Left ventricle myocardium inferior (tissue), 1 donor: ENCODE data around the gene TMEM205. TPM values are rescaled to one million over a fixed set of nuclear protein-coding genes. Genes with fewer than 3 reads are reported as not detected.
A peak's percentile ranks its signal among the peaks of the same experiment; 100 is the strongest.
"Not testable (repeated sequence)": the region's sequence is repeated elsewhere in the genome, so short reads cannot be mapped to it uniquely, and the experiment has no call there.

Source experiments
- DNase-seq: peaks from one replicate; pipeline ENCODE4 v3.0.0-alpha.2; 2020
- H3K27ac ChIP-seq: fragments of 200-600 bp; replicated peaks from 2 replicates; pipeline ENCODE4 v1.8.0; 2021
- H3K27me3 ChIP-seq: fragments of 200-600 bp; 2 replicates; pipeline ENCODE4 v1.8.0; 2021; ENCODE audit warnings: low read depth
- H3K36me3 ChIP-seq: fragments of 200-600 bp; 2 replicates; pipeline ENCODE4 v1.8.0; 2021
- H3K4me1 ChIP-seq: fragments of 200-600 bp; 2 replicates; pipeline ENCODE4 v1.8.0; 2021
- H3K4me3 ChIP-seq: fragments of 200-600 bp; 2 replicates; pipeline ENCODE4 v1.8.0; 2021; ENCODE audit warnings: mild to moderate bottlenecking, moderate library complexity
- H3K9me3 ChIP-seq: fragments of 200-600 bp; replicated peaks from 2 replicates; pipeline ENCODE4 v1.8.0; 2021
- intact Hi-C: fragments of 100-400 bp; cut with micrococcal nuclease; formaldehyde crosslinking; loops from one replicate; pipeline ENCODE4 v1.11.0; 2022
- total RNA-seq: library from RNA; stranded (reverse); fragmentation: NEBNext Ultra II Directional; extraction: Animal tissue kit (Norgen Biotek cat#: 25700); gene quantifications from one replicate; pipeline ENCODE4 v1.2.1, GENCODE V29; 2021
- TF ChIP-seq, protein P1 (sequence below): fragments of 200-600 bp; IDR thresholded peaks from 2 replicates; pipeline ENCODE4 v1.8.0; 2021; ENCODE audit warnings: antibody characterized with exemption, mild to moderate bottlenecking, borderline replicate concordance
- donor health status: DM: no; HTN: yes; CAD: no; lungs with severe emphysema.

The TMEM205 gene
- total RNA-seq, 1 donor from 2014 or later: 77.8 TPM

DNA sequence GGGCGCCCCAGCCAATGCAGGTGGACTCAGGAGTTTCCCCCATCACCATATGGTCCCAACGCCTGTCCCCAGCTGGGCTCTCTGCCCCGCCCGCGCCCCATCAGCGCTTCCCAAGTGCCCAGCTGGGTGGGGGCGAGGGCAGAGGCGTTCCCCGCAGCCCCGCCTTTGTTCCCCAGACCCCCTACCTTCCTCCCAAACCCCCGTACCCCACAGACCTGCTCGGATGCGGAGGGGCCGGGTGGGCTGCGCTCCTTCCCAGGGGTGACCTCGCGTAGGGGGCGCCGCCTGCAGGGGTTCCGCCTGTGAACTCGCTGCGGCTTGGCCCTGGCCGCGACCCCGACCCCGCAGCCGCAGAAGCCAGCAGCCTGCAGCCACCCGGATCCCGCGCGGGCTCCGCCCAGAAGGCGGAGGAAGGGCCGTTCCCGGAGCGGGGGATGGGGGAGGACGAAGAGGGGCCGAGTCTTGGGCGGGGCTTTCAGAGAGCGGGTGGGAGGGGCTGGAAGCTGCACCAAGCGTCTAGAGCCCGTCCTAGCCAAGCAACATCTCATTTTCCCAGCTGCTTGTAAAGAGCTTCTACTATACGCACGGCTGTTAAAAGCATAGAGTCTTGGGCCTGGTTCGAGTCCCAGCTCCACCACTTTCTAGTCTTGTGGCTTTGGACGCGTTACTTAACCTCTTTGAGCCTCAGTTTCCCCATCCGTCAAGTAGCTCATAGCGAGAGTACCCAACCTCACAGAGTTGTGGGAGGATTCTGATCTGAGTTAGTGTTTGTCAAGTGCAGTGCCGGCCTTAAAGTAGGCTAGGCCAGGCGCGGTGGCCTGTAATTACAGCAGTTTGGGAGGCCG, 6.6 kb downstream of the TMEM205 start, which contains the start of gene RAB3D:
Gene RAB3D (minus strand): TSS at position 404 of the 845 bp plus-strand sequence. CDS start 2,258 bp downstream, outside the sequence.
- Histone ChIP-seq H3K4me3 (peak within 1 kb of the TSS; percentile 88), H3K4me1 (peaks cover 35% of the 10 kb centered on the region), H3K27ac (peak within 1 kb of the TSS; percentile 88), H3K9me3 (no peaks in the 10 kb centered on the region), H3K36me3 (peaks cover 43% of the 10 kb centered on the region), H3K27me3 (no peaks in the 10 kb centered on the region)
- peak; percentile 95 for DNase-seq
- TF ChIP-seq, protein P1, sequence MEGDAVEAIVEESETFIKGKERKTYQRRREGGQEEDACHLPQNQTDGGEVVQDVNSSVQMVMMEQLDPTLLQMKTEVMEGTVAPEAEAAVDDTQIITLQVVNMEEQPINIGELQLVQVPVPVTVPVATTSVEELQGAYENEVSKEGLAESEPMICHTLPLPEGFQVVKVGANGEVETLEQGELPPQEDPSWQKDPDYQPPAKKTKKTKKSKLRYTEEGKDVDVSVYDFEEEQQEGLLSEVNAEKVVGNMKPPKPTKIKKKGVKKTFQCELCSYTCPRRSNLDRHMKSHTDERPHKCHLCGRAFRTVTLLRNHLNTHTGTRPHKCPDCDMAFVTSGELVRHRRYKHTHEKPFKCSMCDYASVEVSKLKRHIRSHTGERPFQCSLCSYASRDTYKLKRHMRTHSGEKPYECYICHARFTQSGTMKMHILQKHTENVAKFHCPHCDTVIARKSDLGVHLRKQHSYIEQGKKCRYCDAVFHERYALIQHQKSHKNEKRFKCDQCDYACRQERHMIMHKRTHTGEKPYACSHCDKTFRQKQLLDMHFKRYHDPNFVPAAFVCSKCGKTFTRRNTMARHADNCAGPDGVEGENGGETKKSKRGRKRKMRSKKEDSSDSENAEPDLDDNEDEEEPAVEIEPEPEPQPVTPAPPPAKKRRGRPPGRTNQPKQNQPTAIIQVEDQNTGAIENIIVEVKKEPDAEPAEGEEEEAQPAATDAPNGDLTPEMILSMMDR: no peak
- intact Hi-C loops: no loop called here

- intact Hi-C loops: no loop called here
- Histone ChIP-seq H3K4me1 (peaks cover 27% of the 10 kb centered on the region), H3K4me3 (peak overlapping the region; percentile 88), H3K36me3 (peaks cover 50% of the 10 kb centered on the region), H3K27me3 (no peaks in the 10 kb centered on the region), H3K9me3 (no peaks in the 10 kb centered on the region), H3K27ac (peak overlapping the region; percentile 88)
- TF ChIP-seq, protein P1: no peak
- DNase-seq: no peak
Observed at GRCh38 chr19:11338569-11339253, 7.4 kb downstream of the TMEM205 start.

DNA sequence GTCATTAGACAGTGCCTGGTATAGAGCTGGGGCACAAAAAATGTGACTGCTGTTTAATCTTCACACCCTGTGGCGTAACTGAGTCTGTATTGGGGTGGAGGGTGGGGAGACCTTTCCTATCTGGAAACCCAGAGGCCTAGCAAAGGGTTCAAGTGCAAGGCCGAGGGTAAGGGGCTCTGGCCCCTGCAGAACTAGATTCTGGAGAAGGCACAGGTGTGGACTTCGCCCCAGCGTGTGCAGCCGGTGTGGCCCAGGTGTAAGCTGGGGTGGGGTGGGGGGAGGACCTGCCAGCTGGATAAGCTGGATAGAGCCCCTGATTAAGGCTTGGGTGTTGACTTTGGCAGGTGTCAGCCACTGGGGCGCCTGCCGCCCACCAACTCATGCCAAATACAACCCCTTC, 7.9 kb downstream of the TMEM205 start:
- H3K36me3 ChIP-seq: peaks cover 56% of the 10 kb centered on the region
- intact Hi-C loops: no loop called here
- peak overlapping the region; percentile 88 for H3K27ac ChIP-seq
- DNase-seq: no peak
- TF ChIP-seq, protein P1: no peak
- H3K4me3 ChIP-seq: peak overlapping the region; percentile 88
- H3K4me1 ChIP-seq: peaks cover 26% of the 10 kb centered on the region
- no peaks in the 10 kb centered on the region for H3K9me3 ChIP-seq
- H3K27me3 ChIP-seq: no peaks in the 10 kb centered on the region

- Histone ChIP-seq H3K4me1 (peaks cover 26% of the 10 kb centered on the region), H3K27ac (no peak overlapping the region), H3K9me3 (no peaks in the 10 kb centered on the region), H3K36me3 (peaks cover 56% of the 10 kb centered on the region), H3K27me3 (no peaks in the 10 kb centered on the region), H3K4me3 (no peak overlapping the region)
- TF ChIP-seq, protein P1: no peak
- no peak for DNase-seq
- intact Hi-C loops: no loop called here
Observed at GRCh38 chr19:11337080-11337479, 9.0 kb downstream of the TMEM205 start.

- H3K4me1 ChIP-seq: peaks cover 26% of the 10 kb centered on the region
- intact Hi-C loops: no loop called here
- no peaks in the 10 kb centered on the region for H3K9me3 ChIP-seq
- H3K27me3 ChIP-seq: no peaks in the 10 kb centered on the region
- DNase-seq: no peak
- H3K27ac ChIP-seq: no peak overlapping the region
- H3K36me3 ChIP-seq: peaks cover 55% of the 10 kb centered on the region
- H3K4me3 ChIP-seq: no peak overlapping the region
- TF ChIP-seq, protein P1: no peak
Observed at GRCh38 chr19:11335449-11336146, 10.5 kb downstream of the TMEM205 start.

DNA sequence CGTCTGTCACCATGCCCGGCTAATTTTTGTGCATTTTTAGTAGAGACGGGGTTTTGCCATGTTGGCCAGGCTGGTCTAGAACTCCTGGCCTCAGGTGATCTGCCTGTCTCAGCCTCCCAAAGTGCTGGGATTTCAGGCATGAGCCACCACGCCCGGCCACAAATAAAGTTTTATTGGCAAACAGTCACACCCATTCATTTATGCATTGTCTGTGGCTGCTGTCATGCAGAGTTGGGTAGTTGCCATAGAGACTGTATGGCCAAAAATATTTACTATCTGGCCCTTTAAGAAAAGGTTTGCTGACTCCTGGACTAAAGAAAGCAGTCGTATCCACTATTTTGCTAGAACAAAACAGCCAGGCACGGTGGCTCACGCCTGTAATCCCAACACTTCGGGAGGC, 12.2 kb downstream of the TMEM205 start:
- H3K27ac ChIP-seq, DNase-seq, H3K4me3 ChIP-seq, intact Hi-C loops, H3K9me3 ChIP-seq, H3K27me3 ChIP-seq: not testable (repeated sequence)
- Histone ChIP-seq H3K4me1 (peaks cover 11% of the 10 kb centered on the region), H3K36me3 (peaks cover 70% of the 10 kb centered on the region)
